Ovary (tissue), 10 donors: ENCODE data around the gene ACTRT1. TPM values are rescaled to one million over a fixed set of nuclear protein-coding genes. Genes with fewer than 3 reads are reported as not detected.

Experiments used
- DNase-seq, 5 donors: peaks; one replicate each; pipeline ENCODE4 v3.0.0-alpha.2; 2019 to 2020
- H3K27ac ChIP-seq, 2 donors: fragments of 200-600 bp; one replicate each; pipeline versions ENCODE4 v1.5.1 to v1.8.0; 2019 to 2022
- H3K27me3 ChIP-seq: fragments of 200-600 bp; one replicate; pipeline ENCODE4 v1.8.0; 2022
- H3K36me3 ChIP-seq: fragments of 200-600 bp; sonication (generic); one replicate; pipeline ENCODE4 v1.5.1; 2019
- H3K4me1 ChIP-seq: one replicate; pipeline ENCODE4 v1.8.1; 2013; ENCODE audit warnings: mild to moderate bottlenecking, moderate library complexity; ENCODE audit not compliant: insufficient read depth
- H3K4me3 ChIP-seq: fragments of 200-600 bp; sonication (generic); one replicate; pipeline ENCODE4 v1.5.1; 2017
- H3K9me3 ChIP-seq, 2 donors: fragments of 200-600 bp in 1 of 2; sonication (generic) in 1 of 2; one replicate each; pipeline versions ENCODE4 v1.5.1 to v1.8.1; 2013 to 2019; ENCODE audit warnings: mild to moderate bottlenecking in 1 of 2, moderate library complexity in 1 of 2
- EP300 ChIP-seq: sonication (generic); formaldehyde crosslinking; IDR thresholded peaks from one replicate; pipeline ENCODE4 v1.6.1; 2017; ENCODE audit warnings: antibody characterized with exemption
- POLR2A ChIP-seq: fragments of 450-650 bp; IDR thresholded peaks from one replicate; pipeline ENCODE4 v1.6.1; 2017; ENCODE audit warnings: antibody characterized with exemption, mild to moderate bottlenecking, moderate library complexity
- WGBS, 3 donors: extraction: QIAGEN DNeasy Blood & Tissue Kit in 1 of 3; methylation state at CpG; one replicate each; pipeline versions ENCODE4 v1.1.5 to v1.1.7; 2013 to 2017; 5-methylcytosine and 5-hydroxymethylcytosine counted together
- intact Hi-C, 4 donors: fragments of 100-400 bp; cut with DNase I; formaldehyde crosslinking; loops; one replicate each; pipeline versions ENCODE4 v1.11.0 to v1.15.1; 2022 to 2023
- long read RNA-seq, 3 donors: library from polyadenylated mRNA in 2 of 3; unstranded in 2 of 3; transcript quantifications; one replicate each; pipeline ENCODE4 v2.0.0 and lab custom pipeline, GENCODE V29; 2021 to 2026
- polyA plus RNA-seq, 2 donors: library from polyadenylated mRNA; stranded (reverse); fragments of 200-250 nt in 1 of 2; fragments of 350-450 nt in 1 of 2; fragmentation: Illumina TruSeq in 1 of 2; extraction: RNeasy Lipid Tissue Mini Kit (QIAGEN cat#74804) in 1 of 2; gene quantifications; one replicate each; pipeline ENCODE4 v1.2.3, GENCODE V29; 2013 to 2014
- total RNA-seq, 7 donors: library from RNA; depleted of rRNA in 2 of 7; stranded (reverse); fragments of >200 nt in 2 of 7; fragmentation: NEBNext Ultra II Directional in 3 of 7; extraction: Animal tissue kit (Norgen Biotek cat#: 25700) in 3 of 7; gene quantifications; one replicate each; pipeline versions ENCODE4 v1.1.0 to v1.2.4, GENCODE V29; 2016 to 2023
- TF ChIP-seq, protein P1 (sequence below), 3 donors: fragments of 450-650 bp in 2 of 3; fragments of 200-600 bp in 1 of 3; IDR thresholded peaks; one replicate each; pipeline versions ENCODE4 v1.5.1 to v1.8.0; 2016 to 2022; ENCODE audit warnings: antibody characterized with exemption in 3 of 3, mild to moderate bottlenecking in 1 of 3
- donor health status: DM: no; HTN: no; CAD: no; lungs with moderate emphysema.
- donor health status: DM: no; HTN: no; CAD: no.
- donor health status: Bipolar disorder and iron deficiency.
- donor health status: DM: yes; HTN: yes; CAD: no.
- donor health status: DM: no; HTN: no; CAD: no.
- donor health status: DM: yes; HTN: yes; CAD: no.

Gene ACTRT1
- not detected for total RNA-seq
- polyA plus RNA-seq, result not detected
- long read RNA-seq, donor 1, result 0 reads
- long read RNA-seq, donor 2, result 0 reads
- long read RNA-seq, donor 3, result 0 reads

DNA sequence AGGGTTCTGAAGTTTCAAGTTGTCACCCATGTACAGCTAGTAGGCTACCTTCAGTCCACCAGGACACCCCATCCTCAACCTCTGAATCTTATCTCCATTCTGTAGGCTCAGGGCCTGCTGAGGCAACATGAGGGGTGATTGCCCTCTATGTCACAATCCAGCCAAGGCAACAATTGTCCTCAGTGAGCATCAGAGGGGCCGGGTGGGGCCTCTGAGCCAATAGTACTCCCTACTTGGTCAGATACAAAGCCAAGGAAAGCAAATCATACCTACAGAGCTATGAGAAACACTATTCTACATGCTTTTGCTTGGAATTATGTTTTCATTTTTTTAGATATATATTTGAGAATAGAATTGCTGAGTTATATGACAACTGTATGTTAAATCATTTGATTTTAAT is at the start of gene ACTRT1:
Gene ACTRT1 (minus strand): TSS at position 101 of the 400 bp plus-strand sequence. CDS start 197 bp downstream, outside the sequence.
- Histone ChIP-seq H3K27ac (no peak within 1 kb of the TSS), H3K27me3 (no peaks in the 10 kb centered on the region), H3K36me3 (no peaks in the 10 kb centered on the region), H3K9me3 (no peaks in the 10 kb centered on the region), H3K4me3 (no peak within 1 kb of the TSS), H3K4me1 (no peaks in the 10 kb centered on the region)
- intact Hi-C loops, result no loop called here
- DNase-seq, result no peak
- TF ChIP-seq POLR2A, result no peak
- no peak for TF ChIP-seq EP300
- TF ChIP-seq, protein P1, sequence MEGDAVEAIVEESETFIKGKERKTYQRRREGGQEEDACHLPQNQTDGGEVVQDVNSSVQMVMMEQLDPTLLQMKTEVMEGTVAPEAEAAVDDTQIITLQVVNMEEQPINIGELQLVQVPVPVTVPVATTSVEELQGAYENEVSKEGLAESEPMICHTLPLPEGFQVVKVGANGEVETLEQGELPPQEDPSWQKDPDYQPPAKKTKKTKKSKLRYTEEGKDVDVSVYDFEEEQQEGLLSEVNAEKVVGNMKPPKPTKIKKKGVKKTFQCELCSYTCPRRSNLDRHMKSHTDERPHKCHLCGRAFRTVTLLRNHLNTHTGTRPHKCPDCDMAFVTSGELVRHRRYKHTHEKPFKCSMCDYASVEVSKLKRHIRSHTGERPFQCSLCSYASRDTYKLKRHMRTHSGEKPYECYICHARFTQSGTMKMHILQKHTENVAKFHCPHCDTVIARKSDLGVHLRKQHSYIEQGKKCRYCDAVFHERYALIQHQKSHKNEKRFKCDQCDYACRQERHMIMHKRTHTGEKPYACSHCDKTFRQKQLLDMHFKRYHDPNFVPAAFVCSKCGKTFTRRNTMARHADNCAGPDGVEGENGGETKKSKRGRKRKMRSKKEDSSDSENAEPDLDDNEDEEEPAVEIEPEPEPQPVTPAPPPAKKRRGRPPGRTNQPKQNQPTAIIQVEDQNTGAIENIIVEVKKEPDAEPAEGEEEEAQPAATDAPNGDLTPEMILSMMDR (IDR thresholded peaks at IDR 0.05), result no peak
- 21 to 52% (median 38%) methylated on average over 1 of the region's 1 CpG for WGBS, 3 donors

DNA sequence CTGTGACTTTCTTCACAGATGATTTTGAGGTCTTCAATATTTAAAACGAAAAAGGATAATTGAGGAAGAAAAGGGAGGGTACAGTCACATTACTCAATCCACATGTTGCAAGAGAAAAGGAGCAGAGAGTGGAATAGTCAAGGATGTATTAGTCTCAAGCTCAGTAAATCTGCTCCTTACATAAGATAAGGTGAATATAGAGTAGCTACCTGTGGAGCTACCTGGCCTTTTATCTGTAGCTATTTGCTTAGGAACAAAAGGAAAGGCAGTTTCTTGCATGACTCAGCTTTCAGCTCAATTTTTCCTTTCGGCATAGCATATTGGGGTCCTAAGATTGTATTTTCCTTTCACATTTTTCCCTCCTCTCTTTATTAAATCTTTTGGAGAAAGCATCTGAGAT is 26.3 kb upstream of the ACTRT1 start:
- Histone ChIP-seq H3K36me3 (no peaks in the 10 kb centered on the region), H3K27me3 (no peaks in the 10 kb centered on the region), H3K4me1 (no peaks in the 10 kb centered on the region), H3K9me3 (no peaks in the 10 kb centered on the region), H3K27ac (no peak overlapping the region), H3K4me3 (no peak overlapping the region)
- TF ChIP-seq EP300, result no peak
- DNase-seq, result no peak
- intact Hi-C loops, result no loop called here
- WGBS, 3 donors, result 48 to 59% (median 50%) methylated on average over 2 of the region's 2 CpGs

DNA sequence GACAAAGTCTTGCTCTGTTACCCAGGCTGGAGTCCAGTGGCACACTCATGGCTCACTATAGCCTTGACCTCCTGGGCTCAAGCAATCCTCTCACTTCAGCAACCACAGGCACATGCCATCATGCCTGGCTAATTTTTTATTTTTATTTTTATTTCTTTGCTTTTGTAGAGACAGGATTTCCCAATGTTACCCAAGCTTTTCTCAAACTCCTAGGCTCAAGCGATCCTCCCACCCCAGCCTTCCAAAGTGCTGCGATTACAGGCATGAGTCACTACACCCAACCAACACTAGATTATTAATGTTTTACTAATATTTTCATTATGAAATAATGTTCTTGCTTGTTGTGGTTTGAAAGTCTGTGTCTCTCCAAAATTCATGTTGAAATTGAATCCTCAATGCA is 5.2 kb upstream of the ACTRT1 start:
- Histone ChIP-seq H3K9me3 (no peaks in the 10 kb centered on the region), H3K4me1 (no peaks in the 10 kb centered on the region), H3K27ac (no peak overlapping the region), H3K27me3 (no peaks in the 10 kb centered on the region), H3K4me3 (no peak overlapping the region), H3K36me3 (no peaks in the 10 kb centered on the region)
- no peak for TF ChIP-seq EP300
- no peak for DNase-seq
- 77 to 86% (median 78%) methylated on average over 2 of the region's 2 CpGs for WGBS, 3 donors
- intact Hi-C loops, result no loop called here

DNA sequence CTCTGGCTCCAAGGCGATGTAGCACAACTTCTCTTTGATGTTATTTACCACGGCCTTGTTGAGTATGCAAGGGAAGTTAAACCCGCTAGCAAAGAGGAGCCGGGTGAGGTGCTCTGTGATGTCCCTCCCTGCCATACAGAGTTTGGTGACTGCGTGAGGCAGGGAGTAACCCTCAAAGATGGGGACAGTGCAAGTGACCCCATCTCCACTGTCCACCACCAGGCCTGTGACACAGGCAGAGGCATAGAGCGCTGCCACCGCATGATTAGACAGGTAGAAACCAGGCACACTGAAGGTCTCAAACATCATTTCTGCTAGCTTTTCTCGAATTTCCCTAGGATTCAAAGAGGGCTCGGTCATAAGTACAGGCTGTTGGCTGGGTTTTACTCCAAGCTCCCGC is 677 bp downstream of the ACTRT1 start:
- WGBS, 3 donors, result 77 to 83% (median 79%) methylated on average over 10 of the region's 10 CpGs
- DNase-seq, result no peak
- TF ChIP-seq POLR2A, result no peak
- TF ChIP-seq, protein P1 (IDR thresholded peaks at IDR 0.05), result no peak
- no peaks in the 10 kb centered on the region for H3K9me3 ChIP-seq
- no peaks in the 10 kb centered on the region for H3K36me3 ChIP-seq
- H3K27ac ChIP-seq, result no peak overlapping the region
- no peaks in the 10 kb centered on the region for H3K27me3 ChIP-seq
- intact Hi-C loops, result no loop called here
- H3K4me1 ChIP-seq, result no peaks in the 10 kb centered on the region
- no peak overlapping the region for H3K4me3 ChIP-seq

DNA sequence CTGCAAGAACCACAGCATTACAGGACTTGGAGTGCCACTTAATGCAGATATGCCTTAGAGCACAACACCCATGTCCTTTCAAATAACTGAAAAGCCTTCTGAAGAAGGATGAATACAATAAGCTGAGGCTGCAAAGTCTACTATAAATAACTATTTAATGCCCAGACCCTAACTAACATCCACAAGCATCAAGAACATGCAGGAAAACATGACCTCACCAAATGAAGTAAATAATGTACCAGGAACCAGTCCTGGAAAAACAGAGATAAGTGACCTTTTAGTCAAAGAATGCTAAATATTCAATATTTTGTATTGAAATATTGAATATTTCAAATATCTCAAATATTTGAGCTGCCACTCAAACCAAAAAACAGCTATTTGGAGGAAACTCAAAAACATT is 16.9 kb downstream of the ACTRT1 start:
- no peak for TF ChIP-seq POLR2A
- no peak for TF ChIP-seq EP300
- TF ChIP-seq, protein P1 (IDR thresholded peaks at IDR 0.05), result no peak
- H3K27ac ChIP-seq, result no peak overlapping the region
- H3K9me3 ChIP-seq, result no peaks in the 10 kb centered on the region
- H3K27me3 ChIP-seq, result no peaks in the 10 kb centered on the region
- no peaks in the 10 kb centered on the region for H3K36me3 ChIP-seq
- DNase-seq, result no peak
- H3K4me3 ChIP-seq, result no peak overlapping the region
- intact Hi-C loops, result no loop called here
- H3K4me1 ChIP-seq, result no peaks in the 10 kb centered on the region

DNA sequence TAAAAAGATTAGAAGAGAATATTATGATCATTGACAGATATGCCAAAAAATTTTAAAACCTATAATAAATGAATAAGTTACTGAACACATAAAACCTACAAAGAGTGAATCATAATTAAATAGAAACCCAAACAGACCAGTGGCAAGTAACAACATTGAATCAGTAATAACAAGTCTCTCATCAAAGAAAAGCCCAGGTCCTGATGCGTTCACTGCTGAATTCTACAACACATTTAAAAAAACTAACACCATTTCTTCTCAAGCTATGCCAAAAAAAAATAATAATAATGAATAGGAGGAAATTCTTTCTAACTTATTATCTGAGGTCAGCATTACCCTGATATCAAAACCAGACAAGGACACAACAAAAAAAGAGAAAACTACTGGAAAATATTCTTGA is 30.6 kb downstream of the ACTRT1 start:
- H3K9me3 ChIP-seq, result no peaks in the 10 kb centered on the region
- intact Hi-C loops, result no loop called here

More for the DNA sequence above, 30.6 kb downstream of the ACTRT1 start:
- H3K36me3 ChIP-seq, result no peaks in the 10 kb centered on the region
- H3K4me3 ChIP-seq, result no peak overlapping the region
- TF ChIP-seq POLR2A (no peak), EP300 (no peak)
- TF ChIP-seq, protein P1 (IDR thresholded peaks at IDR 0.05), result no peak
- H3K4me1 ChIP-seq, result no peaks in the 10 kb centered on the region
- no peak overlapping the region for H3K27ac ChIP-seq
- H3K27me3 ChIP-seq, result no peaks in the 10 kb centered on the region
- 65 to 80% (median 75%) methylated on average over 1 of the region's 1 CpG for WGBS, 3 donors
- no peak for DNase-seq
